ENCODE data around the gene ANKRD42.
"Not testable (repeated sequence)": the region's sequence is repeated elsewhere in the genome, so short reads cannot be mapped to it uniquely, and the experiment has no call there.

The ANKRD42 gene

GRCh38 chr11:83249445-83249844 is 55.9 kb downstream of the ANKRD42 start:
- DNase-seq, result no peak

GRCh38 chr11:83249972-83250593 is 56.6 kb downstream of the ANKRD42 start:
- DNase-seq, result no peak

- no peak for DNase-seq
These were observed 58.8 kb downstream of the ANKRD42 start for GRCh38 chr11:83252266-83252665.

GRCh38 chr11:83252941-83253340 is 59.4 kb downstream of the ANKRD42 start:
- DNase-seq, result no peak

- no peak for DNase-seq
These were observed 61.9 kb downstream of the ANKRD42 start for GRCh38 chr11:83255366-83255765.

- DNase-seq, result no peak
These were observed 63.3 kb downstream of the ANKRD42 start for GRCh38 chr11:83256602-83257340.

GRCh38 chr11:83257761-83258168 is 64.3 kb downstream of the ANKRD42 start:
- DNase-seq, result no peak

GRCh38 chr11:83259559-83259958 is 66.0 kb downstream of the ANKRD42 start:
- DNase-seq, result no peak

GRCh38 chr11:83265331-83265730 is 71.8 kb downstream of the ANKRD42 start:
- DNase-seq, result no peak

GRCh38 chr11:83269080-83269479 is 75.6 kb downstream of the ANKRD42 start:
- not testable (repeated sequence) for DNase-seq

- DNase-seq, result not testable (repeated sequence)
These were observed 78.2 kb downstream of the ANKRD42 start for GRCh38 chr11:83271734-83272133.

- no peak for DNase-seq
These were observed 79.1 kb downstream of the ANKRD42 start for GRCh38 chr11:83272627-83273026.

GRCh38 chr11:83275888-83276641 is 82.6 kb downstream of the ANKRD42 start:
- DNase-seq, result no peak

GRCh38 chr11:83278351-83278750 is 84.8 kb downstream of the ANKRD42 start:
- DNase-seq, result no peak

GRCh38 chr11:83280256-83280655 is 86.7 kb downstream of the ANKRD42 start:
- DNase-seq, result no peak

GRCh38 chr11:83282084-83282716 is 88.7 kb downstream of the ANKRD42 start:
- DNase-seq, result no peak

GRCh38 chr11:83284501-83285150 is 91.1 kb downstream of the ANKRD42 start:
- no peak for DNase-seq

GRCh38 chr11:83285151-83285770 is 91.7 kb downstream of the ANKRD42 start:
- no peak for DNase-seq

GRCh38 chr11:83285771-83286528 is 92.4 kb downstream of the ANKRD42 start, which contains the start of gene CCDC90B:
Gene CCDC90B (minus strand): TSS chr11:83286367. CDS start chr11:83285972, 395 bp downstream.
- peak; percentile 97 for DNase-seq

- no peak for DNase-seq
These were observed 94.1 kb downstream of the ANKRD42 start for GRCh38 chr11:83287631-83288030.

- DNase-seq, result no peak
These were observed 99.4 kb downstream of the ANKRD42 start for GRCh38 chr11:83292709-83293456.
